Stimulated activated naive CD8-positive, alpha-beta T cell treated with anti-CD3 and anti-CD28 coated beads, Interleukin-15, amount 100 ng/mL, for 72 hours (primary cell): Measurements from ENCODE around the gene TRIP13.

Experiments used
- ATAC-seq: fragments of 150-1000 bp; cut with Tn5 transposase; 2 replicates; pipeline ENCODE4 v1.10.0; 2021; ENCODE audit warnings: mild to moderate bottlenecking, moderate library complexity
- DNase-seq, 2 donors: peaks; one replicate each; pipeline ENCODE4 v3.0.0; 2021 to 2022
- H3K27ac Mint-ChIP-seq, 2 donors: one replicate each; pipeline ENCODE4 v1.8.0; 2022; ENCODE audit warnings: mild to moderate bottlenecking in 2 of 2, mixed read lengths in 2 of 2, moderate library complexity in 2 of 2
- H3K27me3 Mint-ChIP-seq: one replicate; pipeline ENCODE4 v1.8.0; 2022; ENCODE audit warnings: mixed read lengths
- H3K4me1 Mint-ChIP-seq: one replicate; pipeline ENCODE4 v1.8.0; 2022; ENCODE audit warnings: mild to moderate bottlenecking, mixed read lengths
- H3K4me3 Mint-ChIP-seq, 2 donors: one replicate each; pipeline ENCODE4 v1.8.0; 2022; ENCODE audit warnings: mild to moderate bottlenecking in 2 of 2, mixed read lengths in 2 of 2, moderate library complexity in 1 of 2
- H3K9me3 Mint-ChIP-seq, 2 donors: one replicate each; pipeline ENCODE4 v1.8.0; 2022; ENCODE audit warnings: mixed read lengths in 2 of 2

The TRIP13 gene

DNA sequence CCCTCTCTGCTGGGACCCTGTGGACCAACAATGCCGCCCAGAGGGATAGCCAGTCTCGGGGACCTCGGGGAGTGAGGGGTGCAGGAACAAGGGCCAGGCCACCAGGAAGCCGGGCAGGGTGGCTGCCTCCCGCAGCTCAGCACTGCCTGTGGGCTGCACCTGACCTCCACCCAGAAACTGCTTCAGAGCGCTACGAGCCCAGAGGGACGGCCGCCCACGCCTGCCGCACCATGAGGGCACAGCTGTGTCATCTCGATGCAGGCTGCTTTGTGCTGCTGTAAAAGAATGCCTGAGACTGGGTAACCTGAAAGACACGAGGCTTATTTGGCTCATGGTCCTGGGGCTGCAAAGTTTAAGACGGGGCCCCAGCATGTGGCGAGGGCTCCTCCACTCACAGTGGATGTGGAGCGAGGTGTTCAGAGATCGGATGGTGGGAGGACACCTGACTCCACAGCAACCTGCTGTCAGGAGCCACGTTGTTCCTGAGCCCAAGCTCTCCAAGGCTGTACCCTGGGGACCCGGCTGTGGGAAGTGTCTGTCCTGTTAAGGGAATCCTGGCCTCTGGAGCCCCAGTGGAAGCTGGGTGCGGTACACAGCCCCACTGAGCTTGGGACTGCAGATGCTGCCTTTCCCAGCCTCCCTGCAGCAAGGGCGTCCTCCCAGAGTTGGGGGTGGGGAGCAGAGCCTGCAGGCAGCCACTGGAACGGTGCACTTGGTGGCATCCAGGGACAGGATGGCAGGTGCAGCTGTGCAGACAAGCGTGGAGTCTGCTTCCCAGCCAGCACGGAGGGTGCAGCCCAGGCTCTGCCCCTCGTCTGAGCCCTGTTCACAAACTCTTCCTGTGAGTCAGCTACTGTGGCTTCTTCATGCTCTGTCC is 30.1 kb upstream of the TRIP13 start:
- no peaks in the 10 kb centered on the region for H3K9me3 Mint-ChIP-seq
- H3K27me3 Mint-ChIP-seq: no peaks in the 10 kb centered on the region
- no peak overlapping the region for H3K4me3 Mint-ChIP-seq
- DNase-seq (no peak), ATAC-seq (no peak)
- H3K4me1 Mint-ChIP-seq: no peaks in the 10 kb centered on the region
- H3K27ac Mint-ChIP-seq: no peak overlapping the region

DNA sequence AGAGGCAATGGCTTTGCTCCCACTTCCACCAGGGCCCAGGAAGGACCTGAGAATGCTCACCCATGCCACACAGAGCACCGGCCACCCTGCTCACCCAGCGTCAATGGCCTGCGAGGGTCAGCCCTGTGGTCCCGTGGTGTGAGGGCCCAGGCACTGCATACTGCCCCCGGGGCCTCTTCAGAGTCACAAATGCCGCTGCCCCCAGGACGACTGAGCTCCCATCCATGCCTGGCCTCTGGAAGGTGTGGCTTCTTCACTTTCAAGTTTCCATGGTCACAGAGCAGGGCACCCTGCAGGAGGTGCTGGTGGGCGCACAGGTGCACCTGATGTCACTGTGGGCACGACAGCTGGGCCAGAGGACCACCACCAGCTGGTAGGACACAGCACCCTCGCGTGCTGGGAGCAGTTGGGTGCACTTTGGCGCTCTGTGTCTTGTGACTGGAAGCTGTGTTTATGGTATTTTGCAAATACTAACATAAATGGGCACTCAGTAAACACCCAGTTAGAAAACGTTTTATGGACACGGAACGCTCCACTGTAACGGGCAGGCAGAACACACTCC is 29.4 kb upstream of the TRIP13 start:
- ATAC-seq: no peak
- Mint-ChIP-seq H3K4me3 (no peak overlapping the region), H3K4me1 (no peaks in the 10 kb centered on the region), H3K27me3 (no peaks in the 10 kb centered on the region), H3K27ac (no peak overlapping the region), H3K9me3 (no peaks in the 10 kb centered on the region)
- no peak for DNase-seq

DNA sequence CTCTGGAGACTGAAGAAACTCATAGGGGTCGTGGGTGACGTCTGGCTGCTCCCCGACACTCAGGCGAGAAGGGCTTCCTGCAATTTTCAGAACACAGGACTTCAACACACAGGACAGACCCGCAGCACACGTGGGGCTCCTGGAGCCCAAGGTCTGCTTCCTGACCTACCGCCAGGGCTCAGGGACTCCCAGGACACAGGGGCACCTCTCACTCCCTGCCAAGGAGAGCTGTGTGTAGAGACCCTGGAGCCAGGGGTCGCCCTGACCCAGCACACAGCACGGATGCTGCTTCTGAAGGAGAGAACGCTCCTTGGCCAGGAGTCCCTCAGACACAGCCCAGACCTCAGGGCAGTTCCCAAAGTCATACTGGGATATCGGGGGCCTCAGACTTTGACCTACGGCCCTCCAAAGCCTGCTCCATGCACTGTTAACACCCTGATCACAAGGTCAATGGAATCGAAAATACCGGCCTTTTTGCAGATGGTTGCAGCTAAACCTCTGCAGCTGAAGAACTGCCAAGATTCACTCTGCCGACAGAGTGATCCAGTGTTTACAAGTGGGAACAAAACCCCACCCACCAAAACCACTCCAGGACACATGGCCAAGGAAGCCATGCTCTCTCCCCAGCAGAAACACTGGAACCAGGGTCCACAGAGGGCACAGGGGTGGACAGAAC is 28.1 kb upstream of the TRIP13 start:
- DNase-seq: no peak
- no peaks in the 10 kb centered on the region for H3K27me3 Mint-ChIP-seq
- ATAC-seq: no peak
- no peak overlapping the region for H3K4me3 Mint-ChIP-seq
- H3K27ac Mint-ChIP-seq: no peak overlapping the region
- H3K4me1 Mint-ChIP-seq: no peaks in the 10 kb centered on the region
- H3K9me3 Mint-ChIP-seq: no peaks in the 10 kb centered on the region

DNA sequence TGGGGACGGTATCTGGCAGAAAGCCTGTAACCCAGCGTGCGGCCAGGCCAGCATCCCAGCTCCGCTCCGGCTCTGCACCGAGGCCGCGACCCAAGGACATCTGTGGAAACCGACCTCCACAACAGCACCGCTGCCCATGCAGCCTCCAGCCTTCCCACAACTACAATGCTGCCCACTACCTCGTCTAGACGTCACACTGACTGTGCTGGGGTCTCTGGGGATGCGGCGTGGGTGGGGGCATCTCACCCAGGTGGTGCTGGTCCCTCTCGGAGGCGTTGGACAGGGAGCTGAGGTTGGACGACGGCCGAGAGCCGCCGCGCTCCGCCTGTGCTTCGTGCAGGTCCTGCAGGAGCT is 27.5 kb upstream of the TRIP13 start:
- no peak for ATAC-seq
- no peak for DNase-seq
- H3K9me3 Mint-ChIP-seq: no peaks in the 10 kb centered on the region
- H3K27ac Mint-ChIP-seq: peak overlapping the region in 1 of 2 donors; percentile 76
- H3K4me3 Mint-ChIP-seq: no peak overlapping the region
- H3K27me3 Mint-ChIP-seq: no peaks in the 10 kb centered on the region
- no peaks in the 10 kb centered on the region for H3K4me1 Mint-ChIP-seq

DNA sequence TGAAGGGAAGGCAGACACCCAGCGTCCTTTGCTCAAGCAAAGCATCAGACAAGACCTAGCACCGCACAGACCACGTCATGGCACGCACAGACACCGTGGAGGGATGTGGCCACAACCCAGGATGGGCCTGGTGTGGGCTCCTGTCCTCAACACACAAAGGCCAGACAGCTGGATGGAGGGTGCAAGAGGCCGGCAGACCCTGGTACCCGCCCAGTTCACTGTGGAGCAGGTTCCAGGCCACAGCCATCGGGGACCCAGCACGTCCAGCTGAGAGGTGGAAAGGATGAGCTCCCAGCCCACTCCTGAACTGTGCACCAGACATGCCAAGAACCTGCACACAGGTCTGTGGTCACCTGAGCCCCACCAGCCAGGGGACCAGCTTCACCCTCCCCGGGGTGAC is 26.9 kb upstream of the TRIP13 start:
- DNase-seq (no peak), ATAC-seq (no peak)
- no peaks in the 10 kb centered on the region for H3K27me3 Mint-ChIP-seq
- no peak overlapping the region for H3K27ac Mint-ChIP-seq
- H3K4me1 Mint-ChIP-seq: no peaks in the 10 kb centered on the region
- no peak overlapping the region for H3K4me3 Mint-ChIP-seq
- no peaks in the 10 kb centered on the region for H3K9me3 Mint-ChIP-seq

DNA sequence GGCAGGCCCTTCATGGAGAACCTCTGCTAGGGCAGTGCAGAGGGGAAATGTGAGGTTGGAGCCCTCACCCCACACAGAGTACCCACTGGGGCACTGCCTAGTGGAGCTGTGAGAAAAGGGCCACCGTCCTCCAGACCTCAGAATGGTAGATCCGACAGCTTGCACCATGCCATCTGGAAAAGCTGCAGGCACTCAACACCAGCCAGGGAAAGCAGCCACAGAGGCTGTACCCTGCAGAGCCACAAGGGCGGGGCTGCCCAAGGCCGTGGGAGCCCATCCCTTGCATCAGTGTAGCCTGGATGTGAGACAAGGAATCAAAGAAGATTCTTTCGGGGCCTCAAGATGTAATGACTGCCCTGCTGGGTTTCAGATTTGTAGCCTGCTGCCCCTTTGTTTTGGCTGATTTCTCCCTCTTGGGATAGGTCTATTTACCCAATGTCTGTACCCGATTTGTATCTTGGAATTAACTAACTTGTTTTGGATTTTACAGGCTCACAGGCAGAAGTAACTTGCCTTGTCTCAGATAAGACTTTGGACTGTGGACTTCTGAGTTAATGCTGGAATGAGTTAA is 25.3 kb upstream of the TRIP13 start:
- H3K27ac Mint-ChIP-seq: peak overlapping the region; percentile 19 to 55
- DNase-seq (no peak), ATAC-seq (peak; percentile 16)
- no peak overlapping the region for H3K4me3 Mint-ChIP-seq
- no peaks in the 10 kb centered on the region for H3K9me3 Mint-ChIP-seq
- no peaks in the 10 kb centered on the region for H3K4me1 Mint-ChIP-seq
- no peaks in the 10 kb centered on the region for H3K27me3 Mint-ChIP-seq

DNA sequence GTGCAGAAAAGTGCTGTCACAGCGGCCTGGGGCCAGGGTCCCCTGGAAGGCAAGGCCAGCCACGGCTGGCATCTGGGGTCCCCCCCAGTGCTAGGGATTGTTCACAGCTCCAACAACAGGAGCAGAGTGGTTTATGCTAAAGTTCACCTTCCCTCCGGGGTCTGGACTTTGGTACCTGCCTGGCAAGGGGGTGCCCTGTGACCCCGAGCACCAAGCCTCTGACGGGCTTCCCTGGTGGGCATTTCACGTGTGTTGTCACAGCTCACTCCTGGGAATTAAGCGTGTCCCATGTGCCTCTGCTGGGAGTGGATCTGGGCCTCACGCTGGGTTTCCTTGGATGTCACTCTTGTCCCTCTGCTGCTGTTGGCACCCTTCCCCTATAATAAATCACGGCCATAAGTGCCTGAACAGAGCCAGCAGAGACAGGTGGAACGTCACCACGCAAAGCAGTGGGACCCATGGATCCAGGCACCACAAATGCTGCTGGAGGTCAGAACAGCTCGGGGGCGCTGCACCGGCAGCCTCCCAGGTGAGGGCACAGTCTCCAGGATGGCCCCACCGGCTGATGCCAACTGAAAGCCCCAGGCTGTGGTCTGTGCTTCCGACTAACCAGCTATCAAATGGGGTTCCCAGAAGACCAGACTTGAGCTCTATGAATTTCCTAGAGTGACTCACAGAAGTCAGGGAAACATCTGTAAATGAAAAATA is 24.1 kb upstream of the TRIP13 start:
- Mint-ChIP-seq H3K4me3 (no peak overlapping the region), H3K9me3 (no peaks in the 10 kb centered on the region), H3K27ac (no peak overlapping the region), H3K27me3 (no peaks in the 10 kb centered on the region), H3K4me1 (no peaks in the 10 kb centered on the region)
- DNase-seq (no peak), ATAC-seq (no peak)

DNA sequence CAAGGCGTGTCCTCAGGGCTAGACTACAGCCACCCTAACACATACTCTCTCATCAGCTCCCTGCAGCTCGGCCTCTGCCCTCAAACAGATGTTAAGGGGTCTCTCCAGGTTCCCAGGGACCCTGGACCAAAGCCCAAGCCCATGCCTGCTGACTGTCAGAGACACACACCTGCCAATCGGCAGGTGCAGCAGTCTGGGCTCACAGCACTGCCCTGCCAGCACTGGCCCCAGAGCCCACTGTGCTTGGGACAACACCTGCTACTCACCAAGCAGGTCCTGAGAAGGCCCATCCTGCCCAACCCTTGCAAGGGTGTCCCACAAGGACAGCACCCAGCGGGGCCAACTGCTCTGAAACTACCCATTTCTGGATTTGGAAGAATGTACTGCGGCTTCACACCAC is 21.7 kb upstream of the TRIP13 start:
- no peak overlapping the region for H3K4me3 Mint-ChIP-seq
- no peak for DNase-seq
- no peaks in the 10 kb centered on the region for H3K9me3 Mint-ChIP-seq
- no peaks in the 10 kb centered on the region for H3K4me1 Mint-ChIP-seq
- ATAC-seq: no peak
- no peaks in the 10 kb centered on the region for H3K27me3 Mint-ChIP-seq
- H3K27ac Mint-ChIP-seq: peak overlapping the region in 1 of 2 donors; percentile 82

DNA sequence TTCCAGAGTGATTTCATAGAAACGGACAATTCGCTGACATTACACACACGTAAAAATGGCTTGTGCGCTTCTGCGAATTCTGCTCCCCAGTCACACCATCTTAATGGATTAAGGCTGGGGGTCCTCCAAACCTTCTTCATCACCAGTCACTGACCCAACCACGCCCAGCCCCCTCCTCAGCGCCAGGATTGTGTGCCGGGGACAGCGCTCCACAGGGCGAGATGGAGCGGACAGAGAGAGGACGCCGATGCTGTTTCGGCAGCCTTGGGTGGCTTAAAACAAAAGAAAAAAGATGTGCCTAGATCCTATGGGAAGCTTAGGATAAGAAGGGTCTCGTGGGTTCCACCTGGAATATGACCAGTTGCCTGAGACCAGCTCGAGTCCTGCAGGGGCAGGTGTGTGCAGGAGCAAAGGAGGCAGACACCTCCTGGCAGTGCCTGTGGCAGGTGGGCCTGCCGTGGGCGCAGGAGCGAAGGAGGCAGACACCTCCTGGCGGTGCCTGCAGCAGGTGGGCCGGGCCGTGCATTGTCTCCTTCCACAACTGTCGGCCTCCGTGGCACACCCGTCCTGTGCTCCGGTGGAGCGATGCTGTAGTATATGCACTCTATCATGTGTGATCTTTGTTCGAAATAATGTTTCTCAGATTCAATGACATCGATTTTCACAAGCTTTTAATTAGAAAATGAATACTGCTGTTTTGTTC is 20.9 kb upstream of the TRIP13 start:
- no peaks in the 10 kb centered on the region for H3K9me3 Mint-ChIP-seq
- H3K4me1 Mint-ChIP-seq: no peaks in the 10 kb centered on the region
- H3K4me3 Mint-ChIP-seq: no peak overlapping the region
- DNase-seq (no peak), ATAC-seq (no peak)
- H3K27ac Mint-ChIP-seq: no peak overlapping the region
- no peaks in the 10 kb centered on the region for H3K27me3 Mint-ChIP-seq

DNA sequence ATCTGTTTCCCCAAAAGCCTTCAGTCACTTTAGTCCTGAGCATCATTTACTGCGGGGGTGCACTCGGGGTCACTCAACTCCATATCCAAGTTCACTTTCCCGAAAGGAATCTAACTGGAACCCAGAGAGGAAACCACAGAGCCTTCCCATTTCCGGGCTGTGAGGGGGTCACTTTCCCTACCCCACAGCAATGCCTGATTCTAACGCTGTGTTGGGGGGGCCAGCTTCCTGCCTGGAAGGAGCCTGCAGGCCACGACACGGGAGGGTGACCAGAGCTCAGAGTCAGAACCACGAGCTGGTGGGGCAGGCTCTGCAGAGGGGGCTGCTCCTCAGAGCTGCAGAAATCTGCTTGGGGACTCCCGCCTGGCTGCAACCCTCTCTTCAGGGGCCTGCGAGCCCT is 20.4 kb upstream of the TRIP13 start:
- Mint-ChIP-seq H3K27me3 (no peaks in the 10 kb centered on the region), H3K4me1 (no peaks in the 10 kb centered on the region), H3K4me3 (no peak overlapping the region), H3K9me3 (no peaks in the 10 kb centered on the region), H3K27ac (no peak overlapping the region)
- no peak for ATAC-seq
- no peak for DNase-seq

DNA sequence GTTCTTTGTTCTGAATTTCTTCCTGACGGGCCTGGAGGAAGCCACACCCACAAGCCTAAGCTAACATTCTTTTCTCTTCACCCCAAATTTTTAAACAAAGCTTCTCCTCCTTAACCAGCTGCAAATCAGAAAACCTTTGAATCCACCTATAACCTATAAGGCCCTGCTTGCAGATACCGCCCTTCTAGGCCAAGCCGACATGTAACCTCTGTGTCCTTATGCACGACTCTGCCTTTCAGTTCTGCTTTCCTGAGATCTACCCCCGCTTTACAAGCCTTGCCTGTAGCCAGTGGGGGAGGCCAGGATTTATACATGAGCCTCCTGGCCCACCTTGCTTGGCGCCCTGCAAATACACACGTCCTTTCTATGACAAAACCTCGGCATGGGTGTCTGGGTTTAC is 19.4 kb upstream of the TRIP13 start:
- DNase-seq (no peak), ATAC-seq (no peak)
- H3K9me3 Mint-ChIP-seq: no peaks in the 10 kb centered on the region
- no peak overlapping the region for H3K4me3 Mint-ChIP-seq
- no peaks in the 10 kb centered on the region for H3K27me3 Mint-ChIP-seq
- no peaks in the 10 kb centered on the region for H3K4me1 Mint-ChIP-seq
- H3K27ac Mint-ChIP-seq: no peak overlapping the region

DNA sequence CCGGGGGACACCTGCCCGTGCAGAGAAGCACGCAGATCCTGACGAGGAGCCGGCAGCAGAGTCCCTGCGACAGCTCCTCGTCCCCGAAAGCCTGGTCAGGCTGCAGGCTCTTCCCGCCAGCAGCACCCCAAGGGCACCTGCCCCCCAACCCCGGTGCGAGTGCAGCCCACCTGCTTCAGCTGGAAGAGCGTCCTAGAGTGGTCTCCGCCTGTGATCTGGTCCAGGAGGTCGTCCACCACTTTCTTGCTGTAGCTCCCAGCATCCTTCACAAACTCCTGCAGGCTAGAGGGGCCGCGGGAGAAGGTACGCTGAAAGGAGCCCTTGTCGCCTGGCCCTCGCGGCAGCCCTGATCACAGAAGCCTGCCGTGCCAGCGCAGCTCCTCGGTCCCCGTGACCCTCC is 16.8 kb upstream of the TRIP13 start:
- no peak overlapping the region for H3K4me3 Mint-ChIP-seq
- no peak for ATAC-seq
- no peaks in the 10 kb centered on the region for H3K27me3 Mint-ChIP-seq
- H3K27ac Mint-ChIP-seq: no peak overlapping the region
- DNase-seq: no peak
- no peaks in the 10 kb centered on the region for H3K9me3 Mint-ChIP-seq
- H3K4me1 Mint-ChIP-seq: no peaks in the 10 kb centered on the region

DNA sequence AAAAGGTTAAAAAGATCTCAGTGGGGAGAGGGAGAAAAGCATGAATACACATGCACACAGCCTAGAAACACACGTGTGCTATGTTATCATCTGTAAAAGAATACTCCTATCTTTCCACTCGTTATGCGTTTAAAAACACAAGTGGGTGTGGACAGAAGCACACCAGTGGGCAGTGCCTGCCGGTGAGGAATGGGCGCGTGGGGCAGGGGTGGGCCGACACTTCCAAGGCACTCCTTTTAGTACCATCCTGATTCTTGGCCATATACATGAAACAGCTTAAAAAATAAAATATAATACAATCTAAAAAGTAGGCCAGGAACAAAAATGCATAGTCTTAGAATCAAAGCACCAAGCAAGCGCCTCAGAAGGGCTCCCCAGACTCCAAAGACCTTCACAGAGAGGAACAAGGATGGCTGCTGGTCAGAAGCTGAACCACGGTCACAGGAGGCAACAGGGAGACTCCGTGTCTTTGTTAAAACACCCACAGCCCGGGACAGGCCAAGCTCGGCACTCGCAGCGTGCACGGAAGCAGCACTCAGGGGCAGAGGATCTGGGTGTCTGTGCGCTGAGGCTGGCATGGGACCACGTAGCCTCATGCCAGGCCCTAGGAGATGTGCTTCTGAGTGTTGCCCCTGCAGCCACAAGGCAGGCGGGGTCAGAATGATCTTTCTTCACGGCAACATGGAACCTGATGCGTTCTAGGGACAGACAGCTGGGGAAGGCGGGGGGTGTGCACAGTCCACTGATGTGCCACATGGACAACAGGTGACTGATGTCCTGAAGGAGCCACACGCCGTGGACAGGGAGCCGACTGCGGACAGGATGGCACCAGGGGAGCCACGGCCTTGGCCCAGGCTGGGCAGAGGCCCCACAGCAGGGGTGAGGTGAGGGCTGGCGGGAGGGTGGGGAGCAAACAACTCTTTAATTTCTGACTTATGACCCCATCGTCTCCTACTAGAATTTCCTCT is 16.0 kb upstream of the TRIP13 start:
- ATAC-seq (no peak), DNase-seq (no peak)
- Mint-ChIP-seq H3K27ac (no peak overlapping the region), H3K27me3 (no peaks in the 10 kb centered on the region), H3K4me3 (no peak overlapping the region), H3K4me1 (peaks cover 5% of the 10 kb centered on the region), H3K9me3 (no peaks in the 10 kb centered on the region)

DNA sequence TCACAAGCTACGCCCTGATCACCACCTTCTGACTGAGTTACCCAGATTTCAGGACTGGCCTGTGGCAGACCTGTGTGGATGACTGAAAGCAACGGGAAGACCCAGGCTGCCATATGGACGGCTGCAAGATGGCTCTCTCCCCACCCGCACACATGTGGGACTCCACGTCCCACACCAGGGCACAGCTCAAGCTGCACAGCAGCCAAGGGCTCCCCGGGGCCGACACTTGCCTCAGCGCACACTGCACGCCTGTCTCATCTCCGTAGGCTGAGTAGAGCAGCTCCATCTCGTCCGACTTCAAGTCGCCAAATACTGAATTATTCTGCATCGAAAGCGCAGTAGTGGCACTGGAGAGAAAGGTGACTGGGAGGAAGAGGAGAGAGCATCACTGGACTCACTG is 14.6 kb upstream of the TRIP13 start:
- no peak for ATAC-seq
- no peak overlapping the region for H3K4me3 Mint-ChIP-seq
- DNase-seq: no peak
- peaks cover 19% of the 10 kb centered on the region for H3K4me1 Mint-ChIP-seq
- H3K27ac Mint-ChIP-seq: no peak overlapping the region
- H3K9me3 Mint-ChIP-seq: peaks cover 10 to 12% of the 10 kb centered on the region in 2 donors
- H3K27me3 Mint-ChIP-seq: no peaks in the 10 kb centered on the region
